C4-2B (cell line): Measurements from ENCODE around the gene ZBTB20.

Experiments used
- ZFX ChIP-seq: fragments of 450-650 bp; IDR thresholded peaks from 2 replicates; pipeline ENCODE4 v1.6.1; 2017
- TF ChIP-seq, protein P1 (sequence below): fragments of 450-650 bp; conservative IDR thresholded peaks from 2 replicates; pipeline ENCODE4 v1.5.1; 2017; ENCODE audit warnings: mild to moderate bottlenecking

DNA sequence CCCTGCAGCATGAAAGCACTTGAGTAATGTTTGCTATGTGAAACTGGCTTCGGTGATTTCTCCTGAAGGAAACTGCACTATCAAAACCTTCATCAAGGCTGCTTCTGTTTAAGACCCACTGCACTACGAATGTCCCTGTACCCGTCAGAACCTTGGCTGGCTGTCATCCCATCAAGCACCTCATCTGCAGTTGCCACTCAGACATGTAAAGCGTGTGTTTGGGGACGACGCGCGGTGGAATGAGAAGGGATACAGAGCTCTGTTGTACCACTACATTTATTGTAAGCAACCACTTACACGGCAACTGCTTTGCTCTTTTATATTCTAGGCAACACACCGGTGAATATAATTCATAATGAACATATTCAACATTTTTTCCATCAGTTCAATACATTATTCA is 705.7 kb downstream of the ZBTB20 start:
- TF ChIP-seq, protein P1, sequence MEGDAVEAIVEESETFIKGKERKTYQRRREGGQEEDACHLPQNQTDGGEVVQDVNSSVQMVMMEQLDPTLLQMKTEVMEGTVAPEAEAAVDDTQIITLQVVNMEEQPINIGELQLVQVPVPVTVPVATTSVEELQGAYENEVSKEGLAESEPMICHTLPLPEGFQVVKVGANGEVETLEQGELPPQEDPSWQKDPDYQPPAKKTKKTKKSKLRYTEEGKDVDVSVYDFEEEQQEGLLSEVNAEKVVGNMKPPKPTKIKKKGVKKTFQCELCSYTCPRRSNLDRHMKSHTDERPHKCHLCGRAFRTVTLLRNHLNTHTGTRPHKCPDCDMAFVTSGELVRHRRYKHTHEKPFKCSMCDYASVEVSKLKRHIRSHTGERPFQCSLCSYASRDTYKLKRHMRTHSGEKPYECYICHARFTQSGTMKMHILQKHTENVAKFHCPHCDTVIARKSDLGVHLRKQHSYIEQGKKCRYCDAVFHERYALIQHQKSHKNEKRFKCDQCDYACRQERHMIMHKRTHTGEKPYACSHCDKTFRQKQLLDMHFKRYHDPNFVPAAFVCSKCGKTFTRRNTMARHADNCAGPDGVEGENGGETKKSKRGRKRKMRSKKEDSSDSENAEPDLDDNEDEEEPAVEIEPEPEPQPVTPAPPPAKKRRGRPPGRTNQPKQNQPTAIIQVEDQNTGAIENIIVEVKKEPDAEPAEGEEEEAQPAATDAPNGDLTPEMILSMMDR, result no peak
- no peak for TF ChIP-seq ZFX
